ENCODE results near the gene STRIP1.

- TF ChIP-seq POLR2A (IDR thresholded peaks at IDR 0.05; ENCODE audit: low read depth) = no peak
- no peak for TF ChIP-seq CTCF (IDR thresholded peaks at IDR 0.05)
- no peak for TF ChIP-seq EP300 (IDR thresholded peaks at IDR 0.05)
Measured at GRCh38 chr1:110017792-110018191, 16.6 kb upstream of the STRIP1 start.
